ENCODE measurements around the gene PPM1E.

GRCh38 chr17:58999500-58999899, 243.8 kb downstream of the PPM1E start:
- TF ChIP-seq, protein P1, sequence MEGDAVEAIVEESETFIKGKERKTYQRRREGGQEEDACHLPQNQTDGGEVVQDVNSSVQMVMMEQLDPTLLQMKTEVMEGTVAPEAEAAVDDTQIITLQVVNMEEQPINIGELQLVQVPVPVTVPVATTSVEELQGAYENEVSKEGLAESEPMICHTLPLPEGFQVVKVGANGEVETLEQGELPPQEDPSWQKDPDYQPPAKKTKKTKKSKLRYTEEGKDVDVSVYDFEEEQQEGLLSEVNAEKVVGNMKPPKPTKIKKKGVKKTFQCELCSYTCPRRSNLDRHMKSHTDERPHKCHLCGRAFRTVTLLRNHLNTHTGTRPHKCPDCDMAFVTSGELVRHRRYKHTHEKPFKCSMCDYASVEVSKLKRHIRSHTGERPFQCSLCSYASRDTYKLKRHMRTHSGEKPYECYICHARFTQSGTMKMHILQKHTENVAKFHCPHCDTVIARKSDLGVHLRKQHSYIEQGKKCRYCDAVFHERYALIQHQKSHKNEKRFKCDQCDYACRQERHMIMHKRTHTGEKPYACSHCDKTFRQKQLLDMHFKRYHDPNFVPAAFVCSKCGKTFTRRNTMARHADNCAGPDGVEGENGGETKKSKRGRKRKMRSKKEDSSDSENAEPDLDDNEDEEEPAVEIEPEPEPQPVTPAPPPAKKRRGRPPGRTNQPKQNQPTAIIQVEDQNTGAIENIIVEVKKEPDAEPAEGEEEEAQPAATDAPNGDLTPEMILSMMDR (IDR thresholded peaks at IDR 0.05): no peak
- TF ChIP-seq EP300 (IDR thresholded peaks at IDR 0.05): no peak
